Gastrocnemius medialis (tissue), 4 donors: ENCODE measurements around the gene SLC33A1. TPM values are rescaled to one million over a fixed set of nuclear protein-coding genes. Genes with fewer than 3 reads are reported as not detected.
"Not testable (repeated sequence)": the region's sequence is repeated elsewhere in the genome, so short reads cannot be mapped to it uniquely, and the experiment has no call there.

ENCODE experiments used
- ATAC-seq, 2 donors: fragments of 150-250 bp; one replicate each; pipeline ENCODE4 v1.9.1; 2016
- DNase-seq, 2 donors: peaks; one replicate each; pipeline ENCODE4 v3.0.0-alpha.2; 2019
- H3K27ac ChIP-seq, 4 donors: fragments of 200-600 bp; sonication (generic); 1 replicate in 1 of 4; 2 replicates in 3 of 4; pipeline ENCODE4 v1.5.1; 2016 to 2018; ENCODE audit warnings: mild to moderate bottlenecking in 2 of 4, moderate library complexity in 1 of 4
- H3K27me3 ChIP-seq, 3 donors: fragments of 200-600 bp; sonication (generic) in 2 of 3; 1 replicate in 1 of 3; 2 replicates in 2 of 3; pipeline versions ENCODE4 v1.5.1 to v1.6.0; 2016 to 2019; ENCODE audit warnings: mild to moderate bottlenecking in 1 of 3, moderate library complexity in 1 of 3
- H3K36me3 ChIP-seq, 2 donors: fragments of 200-600 bp; sonication (generic) in 1 of 2; one replicate each; pipeline ENCODE4 v1.5.1; 2017 to 2018
- H3K4me1 ChIP-seq, 2 donors: fragments of 200-600 bp; sonication (generic) in 1 of 2; one replicate each; pipeline ENCODE4 v1.5.1; 2016 to 2017; ENCODE audit warnings: mild to moderate bottlenecking in 2 of 2
- H3K4me3 ChIP-seq, 4 donors: fragments of 200-600 bp; sonication (generic) in 3 of 4; 1 replicate in 1 of 4; 2 replicates in 3 of 4; pipeline ENCODE4 v1.5.1; 2016 to 2019; ENCODE audit warnings: mild to moderate bottlenecking in 2 of 4
- H3K9me3 ChIP-seq, 3 donors: fragments of 200-600 bp; sonication (generic) in 2 of 3; 1 replicate in 1 of 3; 2 replicates in 2 of 3; pipeline ENCODE4 v1.5.1; 2016 to 2019
- POLR2A ChIP-seq, 2 donors: fragments of 450-650 bp; IDR thresholded peaks; one replicate each; pipeline ENCODE4 v1.6.1; 2017; ENCODE audit warnings: antibody characterized with exemption in 2 of 2, mild to moderate bottlenecking in 2 of 2, moderate library complexity in 2 of 2
- in situ Hi-C, 4 donors: fragments of 200-750 bp; cut with MboI; loops; one replicate each; pipeline versions ENCODE4 v1.15.0 to v1.8.0; 2017; ENCODE audit warnings: low sequenced_read_pairs in 4 of 4
- intact Hi-C: fragments of 100-400 bp; cut with DNase I; formaldehyde crosslinking; loops from one replicate; pipeline ENCODE4 v1.15.1; 2023; ENCODE audit warnings: low total_unique reads
- total RNA-seq, 4 donors: library from RNA; depleted of rRNA; stranded (reverse); fragments of >200 nt; gene quantifications; one replicate each; pipeline versions ENCODE4 v1.1.0 to v1.2.3, GENCODE V29; 2016
- TF ChIP-seq, protein P1 (sequence below), 5 experiments: fragments of 450-650 bp in 3 of 5; fragments of 200-600 bp in 2 of 5; sonication (generic) in 2 of 5; IDR thresholded peaks in 4 of 5; conservative IDR thresholded peaks in 1 of 5; 1 replicate in 4 of 5; 2 replicates in 1 of 5; pipeline ENCODE4 v1.5.1; 2016 to 2019; ENCODE audit warnings: antibody characterized with exemption in 5 of 5, mild to moderate bottlenecking in 3 of 5, moderate library complexity in 3 of 5

The SLC33A1 gene
- total RNA-seq, 4 donors from 2014 or later: 7.0 to 9.3 (median 8.2) TPM

DNA sequence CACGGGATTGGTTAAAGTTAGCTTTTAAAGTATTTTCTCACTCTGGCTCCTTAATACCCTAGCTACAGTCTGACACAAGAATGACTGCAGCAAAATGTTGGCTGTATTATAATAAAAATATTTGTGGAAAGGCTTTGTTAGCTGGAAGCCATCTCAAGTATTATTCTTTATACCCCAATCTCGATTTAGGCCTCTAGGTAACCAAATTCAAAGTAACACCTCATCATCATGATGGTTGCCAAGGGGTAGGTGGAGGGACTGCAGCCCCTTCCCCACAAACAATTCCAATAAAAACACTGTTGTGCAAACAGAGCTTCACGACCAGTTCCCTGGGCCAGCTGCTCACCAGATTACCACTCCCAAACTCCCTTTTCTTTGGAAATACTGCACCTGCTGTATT lies 15.5 kb upstream of the SLC33A1 start:
- Histone ChIP-seq H3K4me3 (peak overlapping the region; percentile 49 to 98 (median 78)), H3K27ac (peak overlapping the region; percentile 80 to 97 (median 92)), H3K4me1 (peaks cover 21 to 24% of the 10 kb centered on the region in 2 donors), H3K27me3 (no peaks in the 10 kb centered on the region), H3K36me3 (no peaks in the 10 kb centered on the region), H3K9me3 (no peaks in the 10 kb centered on the region)
- intact Hi-C loops: loop anchor here (1.0 kb wide), 2 partner anchors 15 to 63 kb away; partner anchors contain the start of genes C3orf33 and SLC33A1
- in situ Hi-C loops: loop anchor here in 3 of 4 donors (10.0 to 25.0 kb wide), 2 partner anchors 65 to 1293 kb away; partner anchors contain the start of genes C3orf33 (in 2 of the 3) and CCNL1 (in 2 of the 3)
- TF ChIP-seq POLR2A (IDR thresholded peaks at IDR 0.05): no peak
- TF ChIP-seq, protein P1, sequence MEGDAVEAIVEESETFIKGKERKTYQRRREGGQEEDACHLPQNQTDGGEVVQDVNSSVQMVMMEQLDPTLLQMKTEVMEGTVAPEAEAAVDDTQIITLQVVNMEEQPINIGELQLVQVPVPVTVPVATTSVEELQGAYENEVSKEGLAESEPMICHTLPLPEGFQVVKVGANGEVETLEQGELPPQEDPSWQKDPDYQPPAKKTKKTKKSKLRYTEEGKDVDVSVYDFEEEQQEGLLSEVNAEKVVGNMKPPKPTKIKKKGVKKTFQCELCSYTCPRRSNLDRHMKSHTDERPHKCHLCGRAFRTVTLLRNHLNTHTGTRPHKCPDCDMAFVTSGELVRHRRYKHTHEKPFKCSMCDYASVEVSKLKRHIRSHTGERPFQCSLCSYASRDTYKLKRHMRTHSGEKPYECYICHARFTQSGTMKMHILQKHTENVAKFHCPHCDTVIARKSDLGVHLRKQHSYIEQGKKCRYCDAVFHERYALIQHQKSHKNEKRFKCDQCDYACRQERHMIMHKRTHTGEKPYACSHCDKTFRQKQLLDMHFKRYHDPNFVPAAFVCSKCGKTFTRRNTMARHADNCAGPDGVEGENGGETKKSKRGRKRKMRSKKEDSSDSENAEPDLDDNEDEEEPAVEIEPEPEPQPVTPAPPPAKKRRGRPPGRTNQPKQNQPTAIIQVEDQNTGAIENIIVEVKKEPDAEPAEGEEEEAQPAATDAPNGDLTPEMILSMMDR (IDR thresholded peaks at IDR 0.05 in 4 of 5, conservative IDR thresholded peaks at IDR 0.05 in 1 of 5): no peak
- DNase-seq (no peak), ATAC-seq (no peak)

DNA sequence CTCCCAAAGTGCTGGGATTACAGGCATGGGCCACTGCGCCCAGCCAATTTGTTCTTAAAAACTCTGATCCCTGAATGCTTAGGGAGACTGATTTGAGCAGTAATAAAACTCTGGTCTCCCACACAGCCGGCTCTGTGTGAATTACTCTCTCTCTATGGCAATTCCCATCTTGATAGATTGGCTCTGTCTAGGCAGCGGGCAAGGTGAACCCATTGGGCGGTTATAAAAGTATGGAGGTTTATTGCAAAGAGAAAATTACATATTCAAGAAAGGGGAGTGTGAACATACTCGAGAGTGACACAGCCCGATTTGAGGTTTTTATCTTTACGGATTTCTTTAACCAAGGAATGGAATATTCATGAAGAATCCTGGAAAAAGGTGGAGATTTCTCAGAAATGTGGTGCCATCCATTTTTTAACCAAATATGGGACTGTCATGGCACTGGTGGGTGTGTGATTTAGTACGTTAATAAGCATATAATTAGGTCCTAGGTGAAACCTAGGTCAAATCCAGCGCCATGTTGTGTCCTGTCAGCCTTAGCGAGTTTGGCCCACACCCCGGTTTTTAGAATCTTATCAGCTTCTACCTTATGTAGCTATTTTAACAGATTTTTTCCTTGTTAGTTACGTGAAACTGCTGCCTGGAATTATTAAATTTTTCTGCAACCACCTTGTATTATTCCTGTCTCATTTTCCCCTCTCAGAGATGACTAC lies 9.0 kb upstream of the SLC33A1 start:
- Histone ChIP-seq H3K36me3 (no peaks in the 10 kb centered on the region), H3K4me3 (no peak overlapping the region), H3K4me1 (no peaks in the 10 kb centered on the region), H3K9me3 (no peaks in the 10 kb centered on the region), H3K27ac (no peak overlapping the region), H3K27me3 (no peaks in the 10 kb centered on the region)
- no peak for DNase-seq
- no peak for ATAC-seq
- in situ Hi-C loops: loop anchor here in 3 of 4 donors (10.0 to 25.0 kb wide), 2 partner anchors 58 to 1299 kb away; partner anchors contain the start of genes C3orf33 (in 2 of the 3) and CCNL1 (in 2 of the 3)
- TF ChIP-seq, protein P1 (IDR thresholded peaks at IDR 0.05 in 4 of 5, conservative IDR thresholded peaks at IDR 0.05 in 1 of 5): no peak
- no peak for TF ChIP-seq POLR2A (IDR thresholded peaks at IDR 0.05)
- intact Hi-C loops: no loop called here

DNA sequence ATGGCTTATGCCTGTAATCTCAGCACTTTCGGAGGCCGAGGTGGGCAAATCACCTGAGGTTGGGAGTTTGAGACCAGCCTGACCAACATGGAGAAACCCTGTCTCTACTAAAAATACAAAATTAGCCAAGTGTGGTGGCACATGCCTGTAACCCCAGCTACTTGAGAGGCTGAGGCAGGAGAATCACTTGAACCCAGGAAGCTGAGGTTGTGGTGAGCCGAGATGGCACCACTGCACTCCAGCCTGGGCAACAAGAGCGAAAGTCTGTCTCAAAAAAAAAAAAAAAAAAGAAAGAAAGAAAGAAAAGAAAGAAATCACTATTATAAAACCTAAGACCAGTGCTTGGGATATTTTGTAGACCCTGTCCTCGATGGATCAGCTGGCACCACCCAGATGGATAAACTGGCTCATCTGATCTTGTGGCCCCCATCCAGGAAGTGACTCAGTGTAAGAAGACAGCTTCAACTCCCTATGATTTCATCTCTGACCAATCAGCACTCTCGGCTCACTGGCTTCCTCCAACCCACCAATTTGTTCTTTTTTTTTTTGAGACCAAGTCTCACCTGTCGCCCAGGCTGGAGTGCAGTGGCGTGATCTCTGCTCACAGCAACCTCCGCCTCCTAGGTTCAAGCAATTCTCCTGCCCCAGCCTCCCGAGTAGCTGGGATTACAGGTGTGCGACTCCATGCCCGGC lies 8.2 kb upstream of the SLC33A1 start:
- DNase-seq, intact Hi-C loops: not testable (repeated sequence)
- in situ Hi-C loops: loop anchor here in 3 of 4 donors (10.0 to 25.0 kb wide), 2 partner anchors 58 to 1300 kb away; partner anchors contain the start of genes C3orf33 (in 2 of the 3) and CCNL1 (in 2 of the 3)

DNA sequence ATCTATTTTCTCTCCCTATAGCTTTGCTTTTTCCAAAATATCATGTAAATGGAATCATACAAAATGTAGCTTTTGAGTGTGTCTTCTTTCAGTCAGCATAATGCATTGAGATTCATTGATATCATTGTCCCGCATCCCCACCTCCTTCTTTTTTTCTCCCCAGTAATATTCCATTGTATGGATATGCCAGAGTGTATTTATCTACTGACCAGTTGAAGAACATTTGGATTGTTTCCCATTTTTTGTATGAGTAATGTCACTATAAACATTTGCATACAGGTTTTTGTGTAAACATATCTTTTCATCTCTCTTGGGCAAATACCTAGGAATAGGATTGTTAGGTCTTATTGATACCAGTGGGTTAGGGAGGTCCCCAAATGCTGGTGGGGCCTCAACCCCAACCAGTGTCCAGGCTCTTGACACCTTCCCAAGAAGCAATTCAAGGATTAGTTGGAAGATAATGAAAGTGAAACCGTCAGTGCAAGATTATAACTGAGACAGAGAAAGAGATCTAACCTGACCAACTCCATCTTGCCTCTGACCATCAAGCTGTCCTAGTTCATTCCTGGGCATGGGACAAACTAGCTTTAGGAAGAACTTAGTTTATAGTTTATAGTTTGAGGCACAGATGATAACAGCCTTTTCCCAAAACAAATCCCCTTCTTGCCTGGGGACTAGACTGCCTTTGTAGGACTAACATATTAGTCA lies 7.4 kb upstream of the SLC33A1 start:
- Histone ChIP-seq H3K4me1 (no peaks in the 10 kb centered on the region), H3K27me3 (no peaks in the 10 kb centered on the region), H3K36me3 (no peaks in the 10 kb centered on the region), H3K27ac (no peak overlapping the region), H3K4me3 (no peak overlapping the region), H3K9me3 (no peaks in the 10 kb centered on the region)
- in situ Hi-C loops: loop anchor here in 3 of 4 donors (10.0 to 25.0 kb wide), 2 partner anchors 57 to 1301 kb away; partner anchors contain the start of genes C3orf33 (in 2 of the 3) and CCNL1 (in 2 of the 3)
- TF ChIP-seq, protein P1 (IDR thresholded peaks at IDR 0.05 in 4 of 5, conservative IDR thresholded peaks at IDR 0.05 in 1 of 5): no peak
- no peak for TF ChIP-seq POLR2A (IDR thresholded peaks at IDR 0.05)
- ATAC-seq: no peak
- no peak for DNase-seq
- intact Hi-C loops: no loop called here

More for the DNA sequence above, 8.2 kb upstream of the SLC33A1 start:
- H3K4me1 ChIP-seq, H3K9me3 ChIP-seq, H3K27ac ChIP-seq, H3K36me3 ChIP-seq, H3K27me3 ChIP-seq, H3K4me3 ChIP-seq, ATAC-seq: not testable (repeated sequence)

DNA sequence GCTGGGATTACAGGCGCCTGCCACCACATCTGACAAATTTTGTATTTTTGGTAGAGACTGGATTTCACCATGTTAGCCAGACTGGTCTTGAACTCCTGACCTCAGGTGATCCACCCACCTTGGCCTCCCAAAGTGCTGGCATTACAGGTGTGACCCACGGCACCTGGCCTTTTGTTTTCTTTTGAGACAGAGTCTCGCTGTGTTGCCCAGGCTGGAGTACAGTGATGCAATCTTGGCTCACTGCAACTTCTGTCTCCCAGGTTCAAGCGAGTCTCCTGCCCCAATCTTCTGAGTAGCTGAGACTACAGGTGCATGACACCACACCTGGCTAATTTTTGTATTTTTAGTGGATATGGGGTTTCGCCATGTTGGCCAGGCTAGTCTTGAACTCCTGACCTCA lies 6.2 kb upstream of the SLC33A1 start:
- H3K36me3 ChIP-seq, H3K4me3 ChIP-seq, H3K27me3 ChIP-seq, intact Hi-C loops, H3K9me3 ChIP-seq, H3K27ac ChIP-seq, ATAC-seq, H3K4me1 ChIP-seq, DNase-seq: not testable (repeated sequence)
- in situ Hi-C loops: loop anchor here in 3 of 4 donors (10.0 to 25.0 kb wide), 2 partner anchors 56 to 1302 kb away; partner anchors contain the start of genes C3orf33 (in 2 of the 3) and CCNL1 (in 2 of the 3)
